Stimulated activated CD4-positive, alpha-beta T cell treated with anti-CD3 and anti-CD28 coated beads, Interleukin-12 subunit alpha, Interleukin-12 subunit beta, amount 100 ng/mL, for 24 hours (primary cell): ENCODE measurements around the gene NEDD4L.
"Not testable (repeated sequence)": the region's sequence is repeated elsewhere in the genome, so short reads cannot be mapped to it uniquely, and the experiment has no call there.

ENCODE experiments used
- DNase-seq, 2 experiments: peaks; one replicate each; pipeline ENCODE4 v3.0.0-alpha.2; 2020; ENCODE audit warnings: low read depth in 2 of 2

Gene NEDD4L

GRCh38 chr18:58416704-58417683 lies 373.0 kb downstream of the NEDD4L start:
- DNase-seq: no peak

GRCh38 chr18:58417752-58418151 lies 373.7 kb downstream of the NEDD4L start:
- DNase-seq: no peak

- DNase-seq: no peak
Observed at GRCh38 chr18:58418361-58418760, 374.3 kb downstream of the NEDD4L start.

- DNase-seq: no peak
Observed at GRCh38 chr18:58419587-58420199, 375.7 kb downstream of the NEDD4L start.

- DNase-seq: no peak
Observed at GRCh38 chr18:58426611-58427010, 382.6 kb downstream of the NEDD4L start.

- DNase-seq: no peak
Observed at GRCh38 chr18:58427321-58427720, 383.3 kb downstream of the NEDD4L start.

- no peak for DNase-seq
Observed at GRCh38 chr18:58429442-58429841, 385.4 kb downstream of the NEDD4L start.

- DNase-seq: no peak
Observed at GRCh38 chr18:58431215-58431614, 387.2 kb downstream of the NEDD4L start.

GRCh38 chr18:58432050-58432727 lies 388.2 kb downstream of the NEDD4L start:
- no peak for DNase-seq

GRCh38 chr18:58435221-58436005 lies 391.4 kb downstream of the NEDD4L start:
- DNase-seq: not testable (repeated sequence)

- DNase-seq: no peak
Observed at GRCh38 chr18:58438161-58438957, 394.3 kb downstream of the NEDD4L start.

- no peak for DNase-seq
Observed at GRCh38 chr18:58438958-58439300, 394.9 kb downstream of the NEDD4L start.

- DNase-seq: no peak
Observed at GRCh38 chr18:58443671-58444070, 399.6 kb downstream of the NEDD4L start.

GRCh38 chr18:58446391-58447060 lies 402.5 kb downstream of the NEDD4L start:
- DNase-seq: no peak

- DNase-seq: no peak
Observed at GRCh38 chr18:58447402-58448095, 403.5 kb downstream of the NEDD4L start.

GRCh38 chr18:58449464-58449863 lies 405.4 kb downstream of the NEDD4L start:
- no peak for DNase-seq
